GM12878 (cell line): ENCODE measurements around the gene ASZ1. TPM values are rescaled to one million over a fixed set of nuclear protein-coding genes. Genes with fewer than 3 reads are reported as not detected.

ENCODE experiments used
- ATAC-seq: fragments of 200-7000 bp; cut with Tn5 transposase; 3 replicates; pipeline ENCODE4 v1.9.1; 2020; ENCODE audit warnings: mild to moderate bottlenecking, moderate library complexity
- BruUV-seq: library from RNA; stranded (reverse); fragments of 400-500 nt; replicated peaks from 2 replicates; lab custom pipeline; 2021; lab: Mats Ljungman, UMichigan
- CTCF ChIA-PET: fragments of 300-600 bp; sonication (Branson Sonifier 250); formaldehyde crosslinking; extraction: SDS; loops from one replicate; lab custom pipeline; 2021; ENCODE audit warnings: inconsistent platforms; lab: Yijun Ruan, JAX
- POLR2A ChIA-PET: fragments of 350-600 bp; formaldehyde crosslinking; extraction: SDS; loops from one replicate; lab custom pipeline; 2021; ENCODE audit warnings: inconsistent platforms; lab: Charles Lee
- RAD21 ChIA-PET: fragments of 300-600 bp; sonication (Branson Sonifier 250); formaldehyde crosslinking; loops from one replicate; lab custom pipeline; 2023; ENCODE audit warnings: antibody characterized with exemption; ENCODE audit not compliant: unreplicated experiment; lab: Charles Lee
- SMC1A ChIA-PET: fragments of 300-600 bp; sonication (Branson Sonifier 250); formaldehyde crosslinking; loops from one replicate; lab custom pipeline; 2023; ENCODE audit not compliant: unreplicated experiment, uncharacterized antibody; lab: Charles Lee
- DNase-seq: peaks from one replicate; pipeline ENCODE4 v3.0.0-alpha.2; 2011; ENCODE audit warnings: low read depth, low spot score
- FAIRE-seq: peaks from 3 replicates; lab custom pipeline; 2011; peaks lifted over from hg19 to GRCh38; lab: Jason Lieb, UNC
- H2AFZ ChIP-seq: 2 replicates; pipeline ENCODE4 v1.6.0; 2011; ENCODE audit warnings: low read depth, low read length, control low read depth; ENCODE audit not compliant: control insufficient read depth
- H3K27ac ChIP-seq: 2 replicates; pipeline ENCODE4 v1.5.1; 2011; ENCODE audit warnings: control low read depth; ENCODE audit not compliant: control insufficient read depth, insufficient read depth
- H3K27me3 ChIP-seq, 2 experiments: replicated peaks in 1 of 2; 2 replicates each; pipeline versions ENCODE4 v1.6.0 to v1.6.1; 2011; ENCODE audit warnings: low read length in 1 of 2; ENCODE audit not compliant: control insufficient read depth in 2 of 2, insufficient read depth in 2 of 2
- H3K36me3 ChIP-seq, 2 experiments: 2 replicates each; pipeline ENCODE4 v1.5.1; 2011; ENCODE audit warnings: low read length in 1 of 2; ENCODE audit not compliant: control insufficient read depth in 2 of 2, insufficient read depth in 2 of 2
- H3K4me1 ChIP-seq: 2 replicates; pipeline ENCODE4 v1.6.1; 2011; ENCODE audit warnings: mild to moderate bottlenecking, low read length, moderate library complexity, mixed read lengths; ENCODE audit not compliant: control insufficient read depth, insufficient read depth
- H3K4me2 ChIP-seq: 2 replicates; pipeline ENCODE4 v1.6.0; 2011; ENCODE audit warnings: control low read depth; ENCODE audit not compliant: control insufficient read depth, insufficient read depth
- H3K4me3 ChIP-seq: fragments of 200-600 bp; sonication (generic); 2 replicates; pipeline ENCODE4 v1.5.1; 2016
- H3K79me2 ChIP-seq: 2 replicates; pipeline ENCODE4 v1.6.0; 2011; ENCODE audit warnings: low read length; ENCODE audit not compliant: control insufficient read depth, insufficient read depth
- H3K9ac ChIP-seq: 2 replicates; pipeline ENCODE4 v1.8.0; 2011; ENCODE audit warnings: low read length, control low read depth, mixed read lengths; ENCODE audit not compliant: control insufficient read depth, insufficient read depth
- H3K9me3 ChIP-seq: replicated peaks from 3 replicates; pipeline ENCODE4 v1.5.1; 2011; ENCODE audit warnings: mild to moderate bottlenecking, low read length; ENCODE audit not compliant: control insufficient read depth, insufficient read depth
- H4K20me1 ChIP-seq: 2 replicates; pipeline ENCODE4 v1.6.0; 2011; ENCODE audit not compliant: control insufficient read depth, insufficient read depth
- BHLHE40 ChIP-seq, 2 experiments: fragments of 450-650 bp in 1 of 2; IDR thresholded peaks; 2 replicates each; pipeline ENCODE4 v1.6.1; 2011 to 2017; ENCODE audit warnings: low read depth in 2 of 2, borderline replicate concordance in 1 of 2, improper control_type of control experiment in 1 of 2, low read length in 1 of 2, mild to moderate bottlenecking in 1 of 2
- CHD1 ChIP-seq: IDR thresholded peaks from 2 replicates; pipeline ENCODE4 v1.6.1; 2012; ENCODE audit warnings: low read depth, low read length, improper control_type of control experiment
- CREB1 ChIP-seq: IDR thresholded peaks from 2 replicates; pipeline ENCODE4 v1.6.1; 2012; ENCODE audit warnings: low read depth, mild to moderate bottlenecking, inconsistent platforms
- CTCF ChIP-seq, 3 experiments: IDR thresholded peaks in 2 of 3; conservative IDR thresholded peaks in 1 of 3; 2 replicates each; pipeline ENCODE4 v1.5.1; 2011; ENCODE audit warnings: low read depth in 3 of 3, low read length in 3 of 3, mild to moderate bottlenecking in 3 of 3, control low read depth in 2 of 3, moderate library complexity in 2 of 3, inconsistent platforms in 1 of 3, mixed read lengths in 1 of 3; ENCODE audit not compliant: control insufficient read depth in 2 of 3, insufficient read depth in 1 of 3; ENCODE audit errors: extremely low read depth in 1 of 3
- DPF2 ChIP-seq: fragments of 450-650 bp; IDR thresholded peaks from 2 replicates; pipeline ENCODE4 v1.6.1; 2017; ENCODE audit warnings: mild to moderate bottlenecking
- ETV6 ChIP-seq, 2 experiments: fragments of 450-650 bp in 1 of 2; IDR thresholded peaks in 1 of 2; conservative IDR thresholded peaks in 1 of 2; 2 replicates each; pipeline ENCODE4 v1.6.1; 2014; ENCODE audit warnings: antibody characterized with exemption in 1 of 2, borderline replicate concordance in 1 of 2, low read depth in 1 of 2, mild to moderate bottlenecking in 1 of 2, moderate library complexity in 1 of 2
- HDGF ChIP-seq: fragments of 450-650 bp; IDR thresholded peaks from 2 replicates; pipeline ENCODE4 v1.6.1; 2016; ENCODE audit warnings: antibody characterized with exemption
- NFYB ChIP-seq: IDR thresholded peaks from 2 replicates; pipeline ENCODE4 v1.6.1; 2011; ENCODE audit warnings: low read depth, mild to moderate bottlenecking, low read length, improper control_type of control experiment, moderate library complexity; ENCODE audit not compliant: insufficient read depth
- SP1 ChIP-seq: IDR thresholded peaks from one replicate; pipeline ENCODE4 v1.6.1; 2011; ENCODE audit warnings: low read depth, low read length
- STAT3 ChIP-seq: IDR thresholded peaks from 2 replicates; pipeline ENCODE4 v1.6.1; 2011; ENCODE audit warnings: low read depth, low read length, improper control_type of control experiment
- TCF12 ChIP-seq: IDR thresholded peaks from 2 replicates; pipeline ENCODE4 v1.6.1; 2011; ENCODE audit warnings: low read depth, mild to moderate bottlenecking, low read length
- ZNF622 ChIP-seq: fragments of 450-650 bp; IDR thresholded peaks from 2 replicates; pipeline ENCODE4 v1.6.1; 2017; ENCODE audit warnings: mild to moderate bottlenecking, inconsistent platforms
- WGBS: methylation state at CpG from one replicate; pipeline ENCODE4 v1.1.6; 2016; ENCODE audit warnings: low lambda C conversion rate; ENCODE audit not compliant: insufficient replicate concordance, insufficient coverage; ENCODE audit errors: missing lambda C conversion rate; 5-methylcytosine and 5-hydroxymethylcytosine counted together
- in situ Hi-C: fragments of 300-500 bp; cut with MboI; formaldehyde crosslinking; loops from 9 replicates; pipeline ENCODE4 v1.14.3; 2018; ENCODE audit warnings: mixed read lengths
- intact Hi-C: fragments of 100-400 bp; cut with micrococcal nuclease; formaldehyde crosslinking; loops from one replicate; pipeline ENCODE4 v1.14.2; 2022; ENCODE audit not compliant: unreplicated experiment
- polyA plus RNA-seq, 11 experiments: library from polyadenylated mRNA; depleted of rRNA in 4 of 11; unstranded in 6 of 11; stranded (reverse) in 5 of 11; fragments of >200 nt; fragmentation: Nextera tagmentation in 4 of 11; fragmentation: Illumina TruSeq in 1 of 11; extraction: Ambion mirVana in 4 of 11; extraction: Trizol in 1 of 11; gene quantifications; 1 replicate in 1 of 11; 2 replicates in 10 of 11; pipeline versions ENCODE4 v1.2.1 to v1.2.3, GENCODE V29; 2011 to 2016; ENCODE audit warnings: inconsistent platforms in 2 of 11, missing spikeins in 2 of 11, low read depth in 1 of 11
- total RNA-seq, 4 experiments: library from RNA; depleted of rRNA in 3 of 4; stranded (reverse); fragments of >200 nt in 3 of 4; fragmentation: Illumina TruSeq in 1 of 4; extraction: Trizol in 1 of 4; gene quantifications; 2 replicates each; pipeline versions ENCODE4 v1.2.1 to v1.2.3, GENCODE V29; 2013 to 2021
- TF ChIP-seq, protein P1 (sequence below): IDR thresholded peaks from 2 replicates; pipeline ENCODE4 v1.6.1; 2012; ENCODE audit warnings: low read length, inconsistent platforms

The ASZ1 gene
- total and polyA plus RNA-seq, 10 of the 15 experiments (the other 5 are each of a cell fraction or from before 2014, with no cell fraction given), result 0.04 to 0.09 (median 0.06) TPM; not detected in 5

DNA sequence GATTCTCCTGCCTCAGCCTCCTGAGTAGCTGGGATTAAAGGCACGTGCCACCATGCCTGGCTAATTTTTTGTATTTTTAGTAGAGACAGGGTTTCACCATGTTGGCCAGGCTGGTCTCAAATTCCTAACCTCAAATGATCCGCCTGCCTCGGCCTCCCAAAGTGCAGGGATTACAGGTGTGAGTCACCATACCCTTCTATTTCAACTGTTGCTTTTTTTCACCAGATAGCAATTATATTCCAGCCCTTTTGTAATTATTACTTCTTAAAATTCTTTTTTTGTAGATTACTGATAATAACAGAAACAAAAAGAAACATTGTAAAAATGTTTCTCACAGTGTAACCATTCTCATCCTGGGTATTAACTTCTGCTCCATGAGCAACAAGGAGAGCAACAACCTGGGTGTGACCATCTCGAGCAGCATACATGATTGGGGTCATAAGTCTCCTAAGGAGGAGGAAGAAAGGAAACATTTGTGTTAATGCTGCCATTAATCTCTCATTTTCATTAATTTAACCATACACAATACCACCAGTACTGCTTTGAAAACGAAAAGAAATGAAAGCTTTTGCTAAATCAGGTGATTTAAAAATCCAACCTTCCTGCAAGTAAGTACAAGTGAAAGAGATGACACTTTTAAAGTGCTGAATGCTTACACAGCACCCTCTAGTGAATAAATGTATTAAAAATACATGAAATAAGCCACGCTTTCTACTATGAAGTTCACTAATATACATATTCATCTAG is 41.8 kb downstream of the ASZ1 start (continued):
- peak; percentile 25 to 68 (median 46); a peak in 4 of 6 replicates for TF ChIP-seq CTCF (IDR thresholded peaks at IDR 0.05 in 2 of 3, conservative IDR thresholded peaks at IDR 0.05 in 1 of 3; ENCODE audit: control insufficient read depth in 2 of 3, extremely low read depth in 1 of 3, insufficient read depth in 1 of 3, low read depth in 3 of 3, low read length in 3 of 3)
- TF ChIP-seq STAT3, result no peak
- no peak for TF ChIP-seq TCF12
- no peak for TF ChIP-seq ETV6 (conservative IDR thresholded peaks at IDR 0.05 in 1 of 2, IDR thresholded peaks at IDR 0.05 in 1 of 2; ENCODE audit: borderline replicate concordance in 1 of 2, low read depth in 1 of 2)
- TF ChIP-seq CHD1, result no peak

DNA sequence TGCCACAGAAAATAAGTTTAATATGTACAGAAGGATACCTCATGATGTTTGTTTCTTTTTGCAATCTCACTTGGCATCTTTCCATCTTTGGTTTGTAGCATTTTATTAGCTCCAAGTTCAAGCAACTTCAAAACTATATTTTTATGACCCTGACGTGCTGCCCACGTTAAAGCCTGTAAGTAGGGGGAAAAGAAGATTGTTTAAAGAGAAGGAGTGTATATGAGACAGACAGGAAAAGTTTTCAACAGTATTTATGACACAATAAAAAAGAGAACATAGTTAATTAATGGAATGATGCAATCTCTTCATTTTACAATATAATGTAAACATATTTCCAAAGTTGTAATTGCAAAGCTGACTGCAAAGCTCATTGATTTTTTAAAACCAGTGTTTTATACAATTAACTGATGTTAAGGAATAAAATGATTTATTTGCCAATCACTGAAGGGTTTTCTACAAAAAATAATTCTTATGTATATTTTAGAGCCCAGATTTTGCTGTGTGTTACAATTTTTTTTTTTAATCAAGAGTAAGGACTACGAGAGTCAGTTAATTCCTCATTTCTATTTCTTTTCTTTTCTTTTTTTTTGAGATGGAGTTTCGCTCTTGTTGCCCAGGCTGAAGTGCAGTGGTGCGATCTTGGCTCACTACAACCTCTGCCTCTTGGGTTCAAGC is 42.5 kb downstream of the ASZ1 start:
- SMC1A ChIA-PET, result interaction anchor here (0.6 to 4.9 kb wide), 35 partner anchors 10 to 771 kb away, joined by 3 to 109 read pairs (median 4); no protein-coding TSS in a partner anchor
- CTCF ChIA-PET, result interaction anchor here (0.6 to 4.9 kb wide), 31 partner anchors 11 to 767 kb away, joined by 3 to 99 read pairs (median 5); no protein-coding TSS in a partner anchor
- no peak for TF ChIP-seq HDGF
- no peak for TF ChIP-seq ZNF622
- no peak for TF ChIP-seq DPF2
- TF ChIP-seq, protein P1, sequence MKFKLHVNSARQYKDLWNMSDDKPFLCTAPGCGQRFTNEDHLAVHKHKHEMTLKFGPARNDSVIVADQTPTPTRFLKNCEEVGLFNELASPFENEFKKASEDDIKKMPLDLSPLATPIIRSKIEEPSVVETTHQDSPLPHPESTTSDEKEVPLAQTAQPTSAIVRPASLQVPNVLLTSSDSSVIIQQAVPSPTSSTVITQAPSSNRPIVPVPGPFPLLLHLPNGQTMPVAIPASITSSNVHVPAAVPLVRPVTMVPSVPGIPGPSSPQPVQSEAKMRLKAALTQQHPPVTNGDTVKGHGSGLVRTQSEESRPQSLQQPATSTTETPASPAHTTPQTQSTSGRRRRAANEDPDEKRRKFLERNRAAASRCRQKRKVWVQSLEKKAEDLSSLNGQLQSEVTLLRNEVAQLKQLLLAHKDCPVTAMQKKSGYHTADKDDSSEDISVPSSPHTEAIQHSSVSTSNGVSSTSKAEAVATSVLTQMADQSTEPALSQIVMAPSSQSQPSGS, result no peak
- no peak for TF ChIP-seq SP1
- no peak for TF ChIP-seq BHLHE40 (IDR thresholded peaks at IDR 0.05; ENCODE audit: borderline replicate concordance in 1 of 2, low read depth in 2 of 2, low read length in 1 of 2)
- TF ChIP-seq CREB1, result no peak
- TF ChIP-seq NFYB, result no peak

More for the DNA sequence above, 42.5 kb downstream of the ASZ1 start:
- 42% methylated on average over 5 of the region's 5 CpGs for WGBS
- Histone ChIP-seq H3K27ac (no peak overlapping the region), H3K9me3 (no peaks in the 10 kb centered on the region), H3K4me1 (no peaks in the 10 kb centered on the region), H3K9ac (no peak overlapping the region), H2AFZ (0 out of 2 replicates have a peak overlapping the region, but pooled peaks have one; percentile 4), H3K36me3 (no peaks in the 10 kb centered on the region), H3K79me2 (no peaks in the 10 kb centered on the region), H3K4me2 (no peak overlapping the region), H3K27me3 (no peaks in the 10 kb centered on the region), H4K20me1 (no peaks in the 10 kb centered on the region), H3K4me3 (no peak overlapping the region)
- in situ Hi-C loops, result loop anchor here (5.0 kb wide), 1 partner anchor 173 kb away; no protein-coding TSS in a partner anchor
- intact Hi-C loops, result loop anchor here (1.0 to 5.0 kb wide), 5 partner anchors 38 to 453 kb away; no protein-coding TSS in a partner anchor
- RAD21 ChIA-PET, result interaction anchor here (0.5 to 4.8 kb wide), 29 partner anchors 10 to 400 kb away, joined by 3 to 51 read pairs (median 5); partner anchors contain the start of gene WNT2
- BruUV-seq, result no TSS peak
- FAIRE-seq, result no peak
- no peak for ATAC-seq
- POLR2A ChIA-PET, result interaction anchor here (1.2 to 1.3 kb wide), 2 partner anchors 36 to 172 kb away, joined by 3 read pairs; no protein-coding TSS in a partner anchor
- DNase-seq, result no peak
